Activated naive CD4-positive, alpha-beta T cell treated with anti-CD3 and anti-CD28 coated beads for 36 hours (primary cell): Measurements from ENCODE around the gene SLC39A6. TPM values are rescaled to one million over a fixed set of nuclear protein-coding genes. Genes with fewer than 3 reads are reported as not detected.
"Not testable (repeated sequence)": the region's sequence is repeated elsewhere in the genome, so short reads cannot be mapped to it uniquely, and the experiment has no call there.

Source experiments
- CTCF ChIA-PET: fragments of 350-600 bp; sonication (Branson Sonifier 250); formaldehyde crosslinking; loops from one replicate; lab custom pipeline; 2021; ENCODE audit warnings: antibody characterized with exemption; lab: Charles Lee
- DNase-seq: peaks from one replicate; pipeline ENCODE4 v3.0.0-alpha.2; 2020
- H3K27ac Mint-ChIP-seq: one replicate; pipeline ENCODE4 v1.8.0; 2021; ENCODE audit warnings: mild to moderate bottlenecking, mixed read lengths
- H3K27me3 Mint-ChIP-seq: one replicate; pipeline ENCODE4 v1.8.0; 2021; ENCODE audit warnings: low read depth, mixed read lengths
- H3K36me3 Mint-ChIP-seq: one replicate; pipeline ENCODE4 v1.8.0; 2021; ENCODE audit warnings: low read depth, mixed read lengths
- H3K4me1 Mint-ChIP-seq: one replicate; pipeline ENCODE4 v1.8.0; 2021; ENCODE audit warnings: low read depth, mixed read lengths
- H3K4me3 Mint-ChIP-seq: one replicate; pipeline ENCODE4 v1.8.0; 2021; ENCODE audit warnings: mild to moderate bottlenecking, moderate library complexity, mixed read lengths
- H3K9me3 Mint-ChIP-seq: one replicate; pipeline ENCODE4 v1.8.0; 2021; ENCODE audit warnings: mixed read lengths
- intact Hi-C: fragments of 100-400 bp; cut with micrococcal nuclease; formaldehyde crosslinking; loops from one replicate; pipeline ENCODE4 v1.15.1; 2023
- total RNA-seq, 2 experiments: library from RNA; stranded (reverse); gene quantifications; one replicate each; pipeline ENCODE4 v1.2.3, GENCODE V29; 2021

SLC39A6 gene
- 10 to 100 TPM; 15.4 to 15.7 TPM for total RNA-seq

GRCh38 chr18:36129300-36130038 lies at the start of gene SLC39A6, which contains the start of gene ELP2:
SLC39A6 (minus strand) TSS chr18:36129340; CDS start chr18:36127007, 2,333 bp downstream.
ELP2 (plus strand) TSS chr18:36129899; CDS start chr18:36129934, 35 bp downstream.
- DNase-seq = peak; percentile 94
- Mint-ChIP-seq H3K9me3 (no peaks in the 10 kb centered on the region), H3K27ac (peak within 1 kb of the TSS; percentile 92), H3K4me3 (peak within 1 kb of the TSS; percentile 91), H3K4me1 (peaks cover 61% of the 10 kb centered on the region), H3K27me3 (no peaks in the 10 kb centered on the region), H3K36me3 (peaks cover 20% of the 10 kb centered on the region)
- intact Hi-C loops = loop anchor here (1.0 to 10.0 kb wide), 13 partner anchors 33 to 1085 kb away; partner anchors contain the start of genes GALNT1, INO80C, KIAA1328 and MAPRE2
- CTCF ChIA-PET = interaction anchor here (1.4 to 1.6 kb wide), 2 partner anchors 10 to 112 kb away, joined by 3 to 4 read pairs; no protein-coding TSS in a partner anchor

GRCh38 chr18:36177913-36178312 lies 48.8 kb upstream of the SLC39A6 start:
- no peak for DNase-seq
- Mint-ChIP-seq H3K36me3 (peaks cover 22% of the 10 kb centered on the region), H3K4me3 (no peak overlapping the region), H3K27me3 (no peaks in the 10 kb centered on the region), H3K27ac (no peak overlapping the region), H3K4me1 (peaks cover 9% of the 10 kb centered on the region), H3K9me3 (no peaks in the 10 kb centered on the region)
- intact Hi-C loops = no loop called here
- CTCF ChIA-PET = interaction anchor here (0.7 kb wide), 1 partner anchor 80 kb away, joined by 3 read pairs; no protein-coding TSS in a partner anchor

GRCh38 chr18:36176711-36177110 lies 47.6 kb upstream of the SLC39A6 start:
- no peaks in the 10 kb centered on the region for H3K27me3 Mint-ChIP-seq
- no peak for DNase-seq
- intact Hi-C loops = no loop called here
- CTCF ChIA-PET = interaction anchor here (1.4 kb wide), 1 partner anchor 9 kb away, joined by 3 read pairs; no protein-coding TSS in a partner anchor
- H3K36me3 Mint-ChIP-seq = peaks cover 25% of the 10 kb centered on the region
- no peaks in the 10 kb centered on the region for H3K9me3 Mint-ChIP-seq
- no peak overlapping the region for H3K4me3 Mint-ChIP-seq
- H3K27ac Mint-ChIP-seq = no peak overlapping the region
- H3K4me1 Mint-ChIP-seq = peaks cover 9% of the 10 kb centered on the region

- peaks cover 9% of the 10 kb centered on the region for H3K4me1 Mint-ChIP-seq
- no peaks in the 10 kb centered on the region for H3K27me3 Mint-ChIP-seq
- no peak for DNase-seq
- intact Hi-C loops = no loop called here
- H3K27ac Mint-ChIP-seq = no peak overlapping the region
- peaks cover 30% of the 10 kb centered on the region for H3K36me3 Mint-ChIP-seq
- no peaks in the 10 kb centered on the region for H3K9me3 Mint-ChIP-seq
- no peak overlapping the region for H3K4me3 Mint-ChIP-seq
- CTCF ChIA-PET = interaction anchor here (1.4 kb wide), 1 partner anchor 10 kb away, joined by 3 read pairs; no protein-coding TSS in a partner anchor
These were observed 47.0 kb upstream of the SLC39A6 start for GRCh38 chr18:36176177-36176584.

GRCh38 chr18:36175481-36175880 lies 46.3 kb upstream of the SLC39A6 start:
- H3K27me3 Mint-ChIP-seq = no peaks in the 10 kb centered on the region
- no peak overlapping the region for H3K27ac Mint-ChIP-seq
- H3K36me3 Mint-ChIP-seq = peaks cover 33% of the 10 kb centered on the region
- CTCF ChIA-PET = interaction anchor here (1.4 kb wide), 1 partner anchor 10 kb away, joined by 3 read pairs; no protein-coding TSS in a partner anchor
- no peaks in the 10 kb centered on the region for H3K9me3 Mint-ChIP-seq
- H3K4me3 Mint-ChIP-seq = no peak overlapping the region
- no peak for DNase-seq
- H3K4me1 Mint-ChIP-seq = peaks cover 9% of the 10 kb centered on the region
- intact Hi-C loops = no loop called here

GRCh38 chr18:36169938-36170337 lies 40.8 kb upstream of the SLC39A6 start:
- Mint-ChIP-seq H3K4me1 (peaks cover 5% of the 10 kb centered on the region), H3K27me3 (no peaks in the 10 kb centered on the region), H3K27ac (no peak overlapping the region), H3K9me3 (no peaks in the 10 kb centered on the region), H3K36me3 (peaks cover 45% of the 10 kb centered on the region), H3K4me3 (no peak overlapping the region)
- CTCF ChIA-PET = no interaction called here
- intact Hi-C loops = no loop called here
- no peak for DNase-seq

GRCh38 chr18:36168296-36168695 lies 39.2 kb upstream of the SLC39A6 start:
- intact Hi-C loops, CTCF ChIA-PET, H3K4me3 Mint-ChIP-seq, H3K9me3 Mint-ChIP-seq, H3K4me1 Mint-ChIP-seq, DNase-seq, H3K27me3 Mint-ChIP-seq: not testable (repeated sequence)
- peak overlapping the region; percentile 34 for H3K27ac Mint-ChIP-seq
- peaks cover 49% of the 10 kb centered on the region for H3K36me3 Mint-ChIP-seq

- no peaks in the 10 kb centered on the region for H3K9me3 Mint-ChIP-seq
- CTCF ChIA-PET = no interaction called here
- intact Hi-C loops = no loop called here
- H3K4me1 Mint-ChIP-seq = peaks cover 5% of the 10 kb centered on the region
- DNase-seq = no peak
- H3K4me3 Mint-ChIP-seq = no peak overlapping the region
- peaks cover 49% of the 10 kb centered on the region for H3K36me3 Mint-ChIP-seq
- no peaks in the 10 kb centered on the region for H3K27me3 Mint-ChIP-seq
- no peak overlapping the region for H3K27ac Mint-ChIP-seq
These were observed 38.6 kb upstream of the SLC39A6 start for GRCh38 chr18:36167692-36168218.

- CTCF ChIA-PET = no interaction called here
- H3K4me1 Mint-ChIP-seq = peaks cover 16% of the 10 kb centered on the region
- H3K27ac Mint-ChIP-seq = no peak overlapping the region
- no peak for DNase-seq
- peaks cover 53% of the 10 kb centered on the region for H3K36me3 Mint-ChIP-seq
- H3K4me3 Mint-ChIP-seq = no peak overlapping the region
- intact Hi-C loops = loop anchor here (5.0 kb wide), 1 partner anchor 36 kb away; the partner anchor contains the start of genes ELP2 and SLC39A6
- no peaks in the 10 kb centered on the region for H3K9me3 Mint-ChIP-seq
- no peaks in the 10 kb centered on the region for H3K27me3 Mint-ChIP-seq
These were observed 33.8 kb upstream of the SLC39A6 start for GRCh38 chr18:36162981-36163380.

GRCh38 chr18:36160959-36161371 lies 31.8 kb upstream of the SLC39A6 start:
- no peak overlapping the region for H3K4me3 Mint-ChIP-seq
- DNase-seq = no peak
- peak overlapping the region; percentile 31 for H3K27ac Mint-ChIP-seq
- H3K27me3 Mint-ChIP-seq = no peaks in the 10 kb centered on the region
- H3K36me3 Mint-ChIP-seq = peaks cover 53% of the 10 kb centered on the region
- peaks cover 19% of the 10 kb centered on the region for H3K4me1 Mint-ChIP-seq
- intact Hi-C loops = loop anchor here (5.0 kb wide), 1 partner anchor 34 kb away; the partner anchor contains the start of genes ELP2 and SLC39A6
- CTCF ChIA-PET = interaction anchor here (0.6 to 1.7 kb wide), 3 partner anchors 37 to 502 kb away, joined by 3 to 5 read pairs (median 4); no protein-coding TSS in a partner anchor
- H3K9me3 Mint-ChIP-seq = no peaks in the 10 kb centered on the region

GRCh38 chr18:36158266-36158867 lies 29.2 kb upstream of the SLC39A6 start:
- DNase-seq = no peak
- peaks cover 46% of the 10 kb centered on the region for H3K36me3 Mint-ChIP-seq
- H3K4me3 Mint-ChIP-seq = no peak overlapping the region
- H3K9me3 Mint-ChIP-seq = no peaks in the 10 kb centered on the region
- peaks cover 19% of the 10 kb centered on the region for H3K4me1 Mint-ChIP-seq
- no peaks in the 10 kb centered on the region for H3K27me3 Mint-ChIP-seq
- intact Hi-C loops = no loop called here
- CTCF ChIA-PET = interaction anchor here (0.8 kb wide), 2 partner anchors 8 to 13 kb away, joined by 3 read pairs; no protein-coding TSS in a partner anchor
- no peak overlapping the region for H3K27ac Mint-ChIP-seq

GRCh38 chr18:36157441-36157840 lies 28.3 kb upstream of the SLC39A6 start:
- no peak for DNase-seq
- Mint-ChIP-seq H3K36me3 (peaks cover 52% of the 10 kb centered on the region), H3K4me1 (peaks cover 19% of the 10 kb centered on the region), H3K27ac (no peak overlapping the region), H3K9me3 (no peaks in the 10 kb centered on the region), H3K4me3 (no peak overlapping the region), H3K27me3 (no peaks in the 10 kb centered on the region)
- CTCF ChIA-PET = interaction anchor here (0.6 to 0.8 kb wide), 2 partner anchors 12 to 62 kb away, joined by 3 read pairs; no protein-coding TSS in a partner anchor
- intact Hi-C loops = no loop called here
